NCI-H1092 treated with DMSO at 0.1 percent for 48 hours (cell line): ENCODE data around the gene MORN5.

Experiments
- DNase-seq: peaks from one replicate; lab custom pipeline; 2025; lab: John Stamatoyannopoulos, UW

Gene MORN5

DNA sequence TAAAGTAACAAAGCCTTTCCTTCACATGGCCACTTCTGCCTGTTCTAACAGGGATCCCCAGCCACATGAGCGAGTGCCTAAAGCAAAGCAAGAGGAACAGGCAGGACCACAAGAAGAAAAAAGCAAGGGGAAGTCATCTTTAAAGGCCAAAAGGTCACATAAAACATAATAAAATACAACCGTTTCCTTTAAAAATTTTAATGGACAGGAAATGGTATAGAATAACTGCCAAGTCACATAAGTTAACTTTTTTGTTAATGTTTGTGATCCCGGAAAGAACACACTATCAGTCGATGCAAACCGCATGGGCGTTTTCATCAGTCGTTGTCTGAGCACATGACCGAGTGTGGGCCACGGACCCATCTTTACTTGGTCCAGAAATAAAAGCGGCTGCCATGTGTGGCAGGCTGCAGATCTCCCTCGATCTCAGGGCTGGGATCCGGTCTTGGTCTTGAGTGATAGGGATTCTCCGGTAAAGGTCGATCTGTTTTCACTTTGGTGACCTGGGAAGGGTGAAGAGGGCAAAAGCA, 15.8 kb upstream of the MORN5 start:
- no peak for DNase-seq

DNA sequence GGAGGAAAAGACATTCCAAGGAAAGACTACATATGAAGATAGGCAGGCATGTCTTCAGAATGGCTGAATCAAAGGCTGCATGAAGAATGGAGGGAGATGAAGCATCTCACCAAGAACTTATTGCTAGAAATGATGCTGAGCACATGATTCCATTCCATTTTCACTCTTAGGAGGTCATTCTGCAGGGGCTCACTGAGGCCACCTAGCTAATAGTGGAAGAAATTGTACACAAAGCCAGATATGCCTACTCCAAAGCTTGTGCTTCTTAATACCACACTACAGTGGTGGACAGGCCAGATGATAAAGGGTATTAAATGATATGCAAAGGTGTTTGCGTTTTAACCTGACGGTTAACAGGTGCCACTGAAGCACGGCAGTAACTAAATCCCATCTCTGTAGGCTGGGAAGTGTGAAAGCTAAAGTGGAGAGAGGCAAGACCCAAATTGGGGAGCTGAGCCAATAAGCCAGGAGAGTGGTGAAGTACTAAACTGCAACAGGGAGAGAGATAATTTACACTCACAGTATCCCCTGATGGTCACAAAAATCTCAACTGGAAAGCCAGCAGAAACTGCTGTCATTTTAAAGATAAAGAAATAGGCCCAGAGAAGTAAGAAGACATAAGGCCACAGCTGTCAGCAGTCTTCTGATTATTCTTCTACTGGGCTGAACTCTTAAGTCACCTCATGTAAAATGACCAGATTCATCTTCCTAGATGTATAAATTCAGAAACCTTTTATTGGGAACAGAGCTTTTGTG, 14.7 kb upstream of the MORN5 start:
- no peak for DNase-seq

DNA sequence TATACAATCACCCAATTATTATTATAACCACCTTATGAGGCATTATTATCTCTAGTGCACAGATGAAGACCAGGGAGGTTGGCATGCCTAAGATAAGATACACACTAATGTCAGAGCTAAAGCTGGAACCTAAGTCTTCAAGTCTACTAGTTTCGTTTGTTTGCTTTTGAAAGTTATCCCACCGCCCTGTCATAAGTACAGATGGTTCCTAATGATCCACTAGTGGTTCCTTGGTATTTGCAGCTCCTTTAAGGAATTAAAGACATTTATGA, 14.2 kb upstream of the MORN5 start:
- DNase-seq: no peak

DNA sequence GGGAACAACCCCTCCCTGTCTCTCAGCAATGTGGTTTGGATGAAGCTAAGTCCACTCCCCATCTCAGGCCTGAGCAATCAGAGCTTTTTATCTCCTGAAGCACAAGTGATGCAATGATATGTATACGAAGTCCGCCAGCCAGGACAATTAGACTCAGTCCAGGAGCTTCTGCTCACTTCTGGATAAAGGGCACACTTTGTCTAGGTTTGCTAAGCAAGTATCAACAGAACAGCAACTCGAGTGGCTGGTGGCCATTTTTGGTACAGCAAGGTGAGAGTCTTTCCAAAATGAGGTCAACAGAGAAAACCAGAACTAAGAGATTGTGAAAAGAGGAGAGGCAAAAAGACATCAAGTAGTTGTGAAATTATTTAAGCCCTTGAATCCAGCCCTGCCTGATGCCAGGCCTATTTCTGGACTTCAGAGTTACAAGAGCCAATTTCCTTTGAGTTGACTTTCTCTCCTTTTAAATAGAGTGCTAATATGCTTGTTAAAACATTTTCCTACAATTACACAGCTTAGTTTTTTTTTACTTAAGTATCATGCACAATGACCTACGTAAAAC, 8.4 kb upstream of the MORN5 start:
- no peak for DNase-seq

DNA sequence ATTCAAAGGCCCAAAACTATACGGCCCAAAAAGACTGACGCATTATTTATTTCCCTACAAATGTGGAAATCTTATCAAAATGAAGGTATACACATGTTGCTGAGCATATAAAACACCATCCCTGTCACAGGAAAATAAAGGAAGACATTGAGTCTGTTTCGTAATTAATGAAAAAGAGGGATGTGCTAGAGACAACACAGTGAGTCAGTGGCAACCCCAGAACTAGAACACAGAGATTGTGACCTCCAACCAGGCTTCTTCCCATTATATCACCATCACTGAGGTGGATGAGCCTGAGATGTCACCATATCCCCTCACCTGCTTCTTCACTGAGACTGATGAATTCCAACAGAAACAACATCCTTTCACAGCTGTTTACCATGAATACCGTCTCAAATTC, 3.9 kb upstream of the MORN5 start:
- DNase-seq: no peak

DNA sequence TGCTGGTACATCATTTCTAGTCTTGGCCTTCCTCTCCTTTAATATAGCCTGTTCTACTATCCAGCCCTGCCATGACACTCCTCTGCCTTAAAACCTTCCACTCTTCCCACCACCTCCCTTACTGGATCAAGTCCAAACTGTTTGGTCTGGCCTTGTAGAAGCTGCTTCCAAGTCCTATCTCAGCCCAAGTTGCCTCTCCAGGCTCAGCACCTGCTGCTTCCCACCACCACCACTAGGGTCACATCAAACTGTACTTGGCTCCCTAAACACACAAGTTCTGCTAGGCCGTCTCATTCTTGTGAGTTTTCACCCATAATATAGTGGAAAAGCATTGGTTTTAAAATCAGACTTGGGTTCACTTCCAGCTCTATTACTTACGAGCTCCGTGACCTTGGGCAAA, 1.5 kb upstream of the MORN5 start:
- peak; percentile 11 for DNase-seq

DNA sequence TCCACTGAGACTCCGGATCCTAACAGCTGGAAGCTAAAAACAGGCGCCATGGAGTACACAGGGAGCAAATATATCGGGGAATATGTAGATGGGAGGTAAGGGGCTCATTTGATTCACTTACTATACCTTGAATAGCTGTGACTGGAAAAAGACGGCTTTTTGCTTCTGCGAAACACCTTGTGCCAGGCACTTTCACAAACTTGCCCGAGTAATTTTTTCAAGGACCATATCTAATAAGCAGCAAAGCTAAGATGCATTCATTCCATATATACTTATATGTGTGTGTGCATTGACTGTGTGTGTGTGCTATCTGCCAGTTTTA, 178 bp downstream of the MORN5 start:
- DNase-seq: no peak

DNA sequence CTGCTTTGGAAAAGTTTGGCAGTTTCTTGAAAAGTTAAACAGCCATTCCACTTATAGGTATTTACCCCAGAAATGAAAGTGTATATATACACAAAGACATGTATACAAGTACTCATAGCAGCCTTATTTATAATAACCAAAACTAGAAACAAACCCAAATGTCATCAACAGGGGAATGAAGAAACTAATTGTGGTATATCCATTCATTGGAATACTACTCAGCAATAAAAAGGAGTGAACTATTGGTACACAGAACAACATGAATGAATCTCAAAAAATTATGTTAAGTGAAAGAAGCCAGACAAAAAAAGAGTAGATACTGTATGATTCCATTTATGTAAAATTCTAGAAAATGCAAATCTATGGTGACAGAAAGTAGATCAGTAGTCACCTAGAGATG, 2.7 kb downstream of the MORN5 start:
- DNase-seq: no peak

DNA sequence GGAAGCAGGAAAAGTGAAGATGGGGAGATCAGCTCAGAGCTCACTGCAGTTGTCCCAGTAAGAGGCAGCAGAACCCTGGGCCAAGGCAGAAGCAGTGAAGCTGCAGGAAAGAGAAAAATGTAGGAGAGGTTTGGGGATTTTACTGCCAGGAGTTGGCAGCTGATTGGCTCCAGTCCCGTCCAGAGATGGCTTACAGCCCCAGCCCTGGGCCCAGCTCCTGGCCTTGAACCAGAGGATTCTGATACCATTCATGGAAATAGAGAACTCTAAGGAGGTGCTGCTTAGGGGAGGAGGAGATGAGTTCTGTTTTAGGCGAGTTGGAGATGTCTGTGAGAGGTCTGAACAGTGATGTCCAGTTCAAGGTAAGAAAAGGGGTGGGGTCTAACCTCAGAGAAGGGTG, 4.6 kb downstream of the MORN5 start:
- no peak for DNase-seq

DNA sequence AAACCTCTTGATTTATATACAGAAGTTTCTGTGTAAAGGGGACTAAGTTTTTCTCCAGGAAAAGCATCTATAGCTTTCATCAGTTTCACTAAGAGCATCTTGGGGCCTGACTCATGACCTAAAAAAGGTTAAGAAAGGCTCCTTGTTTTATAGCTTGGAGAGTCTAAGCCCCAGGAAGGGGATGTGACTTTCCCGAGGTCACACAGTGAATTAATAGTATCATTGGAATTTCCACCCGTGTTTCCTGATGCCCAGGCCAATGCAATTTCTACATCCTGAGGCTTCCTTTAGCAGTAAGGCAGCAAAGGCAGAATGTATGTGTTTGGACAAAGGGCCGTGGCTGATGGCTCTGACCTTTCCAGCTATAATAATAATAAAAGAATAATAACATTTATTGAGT, 8.6 kb downstream of the MORN5 start:
- DNase-seq: no peak

DNA sequence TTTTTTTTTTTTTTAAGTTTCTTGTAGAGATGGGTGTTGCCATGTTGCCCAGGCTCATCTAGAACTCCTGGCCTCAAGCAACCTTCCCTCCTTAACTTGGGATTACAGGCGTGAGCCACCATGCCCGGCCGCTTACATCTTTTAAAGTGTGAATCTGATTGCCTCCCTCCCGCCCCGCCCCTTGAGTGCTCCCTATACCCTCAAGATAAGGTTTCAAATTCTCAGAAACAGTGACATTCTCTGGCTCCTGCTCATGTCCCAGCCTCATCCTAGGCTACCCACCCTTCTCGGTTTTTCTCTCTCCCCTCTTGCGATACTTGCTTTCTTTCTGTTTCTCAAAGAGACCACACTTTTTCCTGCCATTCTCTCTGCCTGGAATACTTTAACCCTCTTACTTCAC, 12.4 kb downstream of the MORN5 start:
- no peak for DNase-seq

DNA sequence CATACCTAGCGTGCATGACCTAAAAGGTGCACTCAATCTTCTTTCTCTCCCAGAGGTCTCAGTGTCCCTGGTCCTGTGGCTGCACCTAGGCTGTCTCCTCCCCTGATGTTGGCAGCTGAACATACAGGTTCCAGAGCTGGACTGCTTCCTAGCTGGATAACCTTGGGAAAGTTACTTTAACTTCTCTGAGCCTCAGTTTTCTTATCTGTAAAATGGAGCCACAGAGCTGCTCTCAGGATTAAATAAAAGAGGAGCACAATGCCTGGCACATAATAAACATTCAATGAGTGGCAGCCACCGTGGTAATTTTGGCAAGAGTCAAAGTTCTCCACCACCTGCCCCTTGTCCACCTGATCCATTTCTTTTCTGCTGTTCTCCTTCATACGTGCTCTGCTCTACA, 14.0 kb downstream of the MORN5 start:
- no peak for DNase-seq

DNA sequence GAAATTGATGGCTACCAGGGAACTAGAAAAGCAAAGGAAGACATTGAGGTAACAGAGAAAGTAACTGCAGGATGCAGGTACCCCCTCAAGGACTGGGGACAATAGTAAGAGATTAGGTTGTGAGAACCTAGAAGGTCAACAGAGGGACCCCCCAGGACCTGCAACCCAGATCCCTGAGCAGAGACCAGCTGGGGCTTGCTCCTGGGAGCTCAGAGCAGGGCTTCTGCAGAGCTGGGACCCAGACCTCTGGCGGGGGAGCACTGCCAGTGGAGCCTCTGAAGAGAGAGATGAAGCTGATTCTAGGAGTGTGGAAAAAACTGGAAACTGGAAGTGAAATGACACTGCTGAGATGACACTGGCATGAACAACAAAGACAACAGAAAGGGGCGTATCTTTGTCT, 17.2 kb downstream of the MORN5 start:
- DNase-seq: no peak

DNA sequence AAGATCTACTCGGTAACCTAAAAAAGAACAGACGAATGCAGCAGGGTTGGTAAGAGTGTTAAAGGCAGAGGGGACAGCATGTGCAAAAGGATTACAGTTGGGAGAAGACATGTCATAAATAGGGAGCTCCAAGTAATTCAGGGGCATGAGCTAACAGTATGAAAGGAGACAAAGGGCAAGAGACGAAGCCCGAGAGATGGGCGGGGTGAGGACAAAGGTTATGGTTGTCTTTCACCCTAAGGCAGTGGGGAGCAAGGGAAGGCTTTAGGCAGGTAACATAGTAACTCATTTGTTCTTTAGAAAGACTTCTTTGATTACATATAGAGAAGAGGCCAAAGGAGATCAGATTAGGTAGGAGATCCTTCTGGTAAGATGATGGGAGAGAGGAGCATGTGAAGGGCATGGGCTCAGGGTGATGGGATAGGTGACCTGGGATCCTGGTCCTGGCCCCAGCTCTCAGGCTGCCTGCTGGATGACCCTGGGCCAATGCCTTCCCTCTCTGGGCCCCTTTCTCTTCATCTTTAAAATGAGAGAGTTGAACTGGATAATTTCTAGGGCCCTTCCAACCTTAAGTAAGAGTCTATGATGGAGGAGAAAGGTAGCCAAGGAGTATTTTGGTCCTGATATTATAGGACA, 19.5 kb downstream of the MORN5 start:
- DNase-seq: no peak

DNA sequence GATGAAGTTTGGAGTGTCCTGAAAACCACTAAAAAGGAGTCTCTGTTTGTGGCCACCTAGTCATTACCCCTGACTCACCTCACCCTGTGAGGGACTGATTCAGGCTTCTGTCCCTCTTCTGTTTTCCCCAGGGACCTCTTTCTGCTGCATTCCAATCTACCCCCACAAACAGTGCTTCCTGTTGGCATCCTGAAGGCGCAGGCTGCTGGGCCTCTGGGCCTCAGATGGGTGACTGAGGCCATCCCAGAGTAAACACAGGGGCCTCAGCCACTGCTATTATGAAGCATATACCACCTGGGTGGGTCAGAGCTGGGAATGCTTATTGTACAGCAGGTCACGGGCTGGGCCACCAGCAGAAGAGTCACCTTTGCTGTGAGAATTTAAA, 20.0 kb downstream of the MORN5 start:
- no peak for DNase-seq

DNA sequence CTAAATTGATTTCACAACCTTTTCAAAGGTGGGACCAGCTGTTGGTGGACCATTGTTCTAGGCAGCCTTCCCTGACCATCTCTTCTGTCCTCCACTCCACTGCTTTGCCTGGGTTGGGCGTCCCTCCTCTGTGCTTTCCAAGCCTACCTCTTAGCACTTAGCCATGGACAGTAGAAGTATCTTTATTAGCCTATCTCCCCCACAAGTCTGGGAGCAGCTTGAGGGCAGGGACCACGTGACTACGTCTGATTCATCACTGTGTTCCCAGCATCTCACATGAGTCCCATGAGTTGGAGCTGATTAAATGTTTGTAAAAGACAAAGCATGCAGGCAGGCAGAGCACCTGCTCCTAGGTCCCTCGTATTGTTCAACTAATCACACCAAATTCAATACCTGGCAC, 20.9 kb downstream of the MORN5 start:
- no peak for DNase-seq

DNA sequence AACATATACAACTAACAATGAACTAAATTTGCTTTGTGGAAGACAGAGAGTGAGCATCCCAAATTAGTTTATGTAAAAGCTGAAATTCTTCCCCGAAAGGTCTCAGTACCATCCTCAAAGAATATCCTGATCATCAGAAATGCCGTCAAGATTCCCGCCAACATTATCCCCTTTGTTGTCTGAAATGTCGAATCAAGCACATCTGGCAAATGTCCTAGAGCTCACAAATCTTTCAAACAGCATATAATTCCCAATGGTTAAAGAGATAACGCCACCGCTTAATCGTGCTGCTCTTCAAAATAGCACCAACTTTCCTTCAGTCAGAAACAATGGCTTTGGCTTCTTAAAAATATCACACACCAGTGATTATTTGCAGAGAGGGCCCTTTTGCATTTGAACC, 23.8 kb downstream of the MORN5 start:
- no peak for DNase-seq

DNA sequence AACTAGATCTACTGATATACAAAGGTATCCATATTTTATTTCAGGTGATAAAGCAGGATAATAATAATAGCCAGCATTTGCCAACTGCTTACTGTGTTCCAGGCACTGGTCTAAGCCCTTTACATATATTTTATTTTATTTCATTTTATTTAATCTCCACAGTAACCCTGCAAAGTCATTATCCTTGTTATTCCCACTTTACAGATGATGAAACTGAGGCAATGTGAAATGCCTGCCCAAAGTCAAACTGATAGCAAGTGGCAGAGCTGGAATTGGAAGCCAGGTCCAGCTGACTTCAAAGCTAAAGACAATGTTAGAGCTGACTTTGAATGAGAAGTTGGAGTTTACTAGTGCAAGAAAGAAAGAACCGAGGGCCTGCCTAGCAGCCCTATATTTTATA, 24.8 kb downstream of the MORN5 start:
- DNase-seq: no peak

DNA sequence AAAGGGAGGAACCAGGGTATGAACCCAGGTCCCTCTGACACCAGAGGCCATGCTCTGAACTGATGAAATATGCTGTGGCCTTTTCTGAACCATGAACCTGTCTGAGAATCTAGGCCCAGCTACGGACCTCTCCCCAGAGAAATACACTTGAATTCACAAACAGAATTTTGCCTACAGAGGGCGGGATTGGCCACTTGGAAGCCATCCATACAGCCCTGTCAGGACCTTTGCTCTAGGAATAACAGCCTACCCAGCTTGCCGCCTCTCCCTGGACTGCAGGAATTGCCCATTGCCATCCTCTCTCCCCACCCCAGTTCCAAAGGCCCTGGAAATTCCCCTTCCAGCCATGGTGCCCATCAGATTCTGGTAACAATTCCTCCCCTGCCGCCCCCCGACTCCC, 26.6 kb downstream of the MORN5 start:
- DNase-seq: no peak

DNA sequence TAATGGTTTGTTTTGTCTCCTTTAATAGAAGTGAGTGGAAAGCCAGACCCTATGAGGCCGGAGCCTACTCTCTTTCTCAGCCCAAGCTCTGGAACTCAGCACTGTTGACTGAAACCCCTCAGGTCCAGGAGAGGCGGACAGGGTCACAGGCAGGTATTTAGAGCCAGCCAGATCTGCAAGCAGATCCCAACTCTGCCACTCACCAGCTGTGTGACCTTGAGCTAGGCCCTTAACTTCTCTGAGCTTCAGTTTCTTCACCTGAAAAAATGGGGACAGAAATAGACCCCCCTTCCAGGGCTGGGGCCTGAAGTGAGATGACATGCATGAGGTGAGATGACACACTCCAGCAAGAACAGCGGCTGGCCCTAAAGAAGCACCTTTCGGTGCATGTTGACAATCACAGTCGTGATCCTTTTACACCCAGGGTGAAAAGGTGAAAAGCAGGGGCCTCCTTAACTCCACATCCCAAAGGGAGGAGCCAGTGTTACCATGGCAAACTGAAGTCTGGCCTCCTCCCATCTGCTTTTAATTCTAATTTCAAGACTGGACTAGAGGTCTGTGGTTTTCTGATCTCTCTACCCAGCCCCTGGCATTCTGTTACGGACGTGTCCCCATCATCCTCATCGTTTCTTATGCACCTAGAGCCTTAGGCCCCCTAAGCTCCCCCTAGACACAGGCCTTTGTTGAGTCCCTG, 27.2 kb downstream of the MORN5 start:
- no peak for DNase-seq

DNA sequence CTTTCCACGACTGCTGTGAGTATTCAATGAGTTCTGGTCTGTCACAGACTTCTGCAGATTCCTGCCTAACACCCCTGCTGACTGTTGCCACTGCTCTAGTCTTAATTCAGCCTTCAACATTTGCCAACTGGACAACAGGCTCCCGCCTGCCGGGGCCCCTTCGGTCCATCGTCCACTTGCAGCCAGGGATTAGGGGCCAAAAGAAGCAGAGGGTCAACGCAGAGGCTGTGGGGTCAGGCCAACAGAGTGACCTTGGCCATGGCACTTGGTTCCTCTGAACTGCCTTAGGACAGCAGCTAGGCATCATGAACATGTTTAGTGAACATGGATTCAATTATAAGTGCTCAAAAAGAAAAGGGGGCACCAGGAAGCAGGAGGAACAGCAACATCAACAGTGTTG, 28.7 kb downstream of the MORN5 start:
- no peak for DNase-seq

DNA sequence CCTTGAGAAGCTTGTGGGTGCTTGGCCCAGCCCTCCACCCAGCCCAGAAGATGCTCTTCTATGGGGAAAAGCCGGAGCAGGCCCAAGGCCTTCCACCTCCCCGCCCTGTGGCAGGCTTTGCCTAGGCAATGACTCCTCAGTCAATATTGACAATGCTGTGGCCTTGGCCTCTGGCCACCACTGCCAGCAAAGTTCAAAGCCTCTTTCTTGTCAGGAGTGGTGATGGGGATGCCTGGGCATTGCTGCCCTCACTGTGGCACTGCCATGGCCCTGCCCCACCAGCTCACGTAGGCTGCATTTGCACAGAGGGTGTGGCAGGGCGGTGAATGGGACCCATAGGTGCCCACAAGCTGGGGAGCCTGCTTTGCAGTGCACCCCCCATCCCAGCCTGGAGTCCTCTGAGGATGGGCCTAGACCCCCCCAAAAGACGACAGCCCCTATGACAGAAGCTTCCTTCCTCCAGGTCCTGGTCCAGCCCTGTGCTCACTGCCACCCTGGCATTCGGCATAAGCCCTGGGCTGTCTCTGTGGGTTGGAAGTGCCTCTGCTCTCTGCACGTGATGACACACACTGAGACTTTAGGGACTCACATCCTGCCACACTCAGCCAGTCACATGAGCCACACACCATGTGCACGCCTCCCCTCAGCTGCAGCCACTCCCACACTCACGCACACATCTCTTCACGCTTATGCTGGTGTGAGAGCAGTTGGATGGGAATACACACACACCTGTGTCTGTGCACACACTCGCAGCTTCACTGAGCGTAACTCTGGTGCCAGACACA, 31.1 kb downstream of the MORN5 start:
- DNase-seq: no peak

DNA sequence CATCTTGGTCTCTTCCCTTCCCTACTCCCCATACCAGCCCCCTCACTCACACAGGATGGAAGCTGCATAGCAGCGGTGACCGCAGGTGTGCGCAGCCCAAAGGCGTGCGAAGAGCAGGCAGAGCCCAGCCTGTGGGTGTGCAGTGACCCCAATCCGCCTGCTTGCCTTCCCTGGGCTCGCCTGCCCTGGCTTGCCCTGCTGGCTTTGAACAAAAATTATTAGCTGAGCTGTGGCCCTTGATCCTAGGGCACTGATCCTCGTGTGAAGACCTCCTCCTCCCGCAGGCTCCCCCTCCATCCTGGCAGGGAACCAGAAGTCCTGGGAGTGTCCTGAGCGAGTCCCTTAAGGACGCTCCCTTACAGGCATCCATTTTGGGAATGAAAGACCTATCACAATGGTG, 31.9 kb downstream of the MORN5 start:
- DNase-seq: no peak
